Measurements from ENCODE around the gene ARID5B. TPM values are rescaled to one million over a fixed set of nuclear protein-coding genes. Genes with fewer than 3 reads are reported as not detected.

The ARID5B gene
- total and polyA plus RNA-seq, 5 donors, result 13.7 to 31.8 (median 19.3) TPM

DNA sequence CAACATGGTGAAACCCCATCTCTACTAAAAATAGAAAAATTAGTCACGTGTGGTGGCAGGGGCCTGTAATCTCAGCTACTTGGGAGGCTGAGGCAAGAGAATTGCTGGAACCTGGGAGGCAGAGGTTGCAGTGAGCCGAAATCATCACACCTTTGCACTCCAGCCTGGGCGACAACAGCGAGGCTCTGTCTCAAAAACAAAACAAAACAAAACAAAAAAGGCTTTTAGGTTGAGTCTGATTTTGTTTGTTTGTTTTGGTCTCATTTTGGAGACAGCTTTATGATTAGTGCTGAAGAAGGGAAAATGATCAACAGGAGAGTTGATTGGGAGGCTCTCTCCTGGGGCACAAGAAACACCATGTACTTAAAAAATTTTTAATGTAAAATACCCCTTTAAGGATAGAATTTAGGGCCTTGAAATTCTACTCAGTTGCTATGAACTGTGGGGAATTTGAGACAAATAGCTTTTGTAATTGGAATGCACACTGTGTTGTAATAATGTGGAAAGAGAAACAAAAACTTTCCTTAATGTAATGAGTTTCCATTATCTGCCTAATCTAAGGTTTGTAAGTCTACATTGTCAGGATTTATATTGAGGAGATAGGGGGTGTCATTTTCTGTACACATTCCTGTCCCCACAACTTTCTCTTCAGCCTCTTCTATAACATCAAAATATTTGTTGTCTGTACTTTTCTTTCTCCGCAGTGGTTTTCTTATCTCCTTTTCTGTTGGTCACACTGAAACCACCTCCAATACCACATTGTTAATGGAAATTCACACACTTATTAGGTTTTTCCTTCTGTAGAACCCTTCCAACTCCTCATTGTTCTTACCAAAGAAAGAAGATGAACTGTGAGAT, 41.3 kb downstream of the ARID5B start:
- ATAC-seq (peak; percentile 36 to 51), DNase-seq (no peak)
- Histone ChIP-seq H3K4me1 (ENCODE audit: control insufficient read depth, insufficient read depth, low read length) (no peaks in the 10 kb centered on the region), H3K27ac (ENCODE audit: low read length) (peak overlapping the region; percentile 27), H3K9me3 (ENCODE audit: control insufficient read depth, low read length) (no peaks in the 10 kb centered on the region), H3K27me3 (ENCODE audit: control insufficient read depth, insufficient read depth) (no peaks in the 10 kb centered on the region), H3K4me3 (ENCODE audit: low read length) (peak overlapping the region; percentile 48)
- intact Hi-C loops (cut with DNase I), result no loop called here
- WGBS, result 79% methylated on average over 5 of the region's 5 CpGs

DNA sequence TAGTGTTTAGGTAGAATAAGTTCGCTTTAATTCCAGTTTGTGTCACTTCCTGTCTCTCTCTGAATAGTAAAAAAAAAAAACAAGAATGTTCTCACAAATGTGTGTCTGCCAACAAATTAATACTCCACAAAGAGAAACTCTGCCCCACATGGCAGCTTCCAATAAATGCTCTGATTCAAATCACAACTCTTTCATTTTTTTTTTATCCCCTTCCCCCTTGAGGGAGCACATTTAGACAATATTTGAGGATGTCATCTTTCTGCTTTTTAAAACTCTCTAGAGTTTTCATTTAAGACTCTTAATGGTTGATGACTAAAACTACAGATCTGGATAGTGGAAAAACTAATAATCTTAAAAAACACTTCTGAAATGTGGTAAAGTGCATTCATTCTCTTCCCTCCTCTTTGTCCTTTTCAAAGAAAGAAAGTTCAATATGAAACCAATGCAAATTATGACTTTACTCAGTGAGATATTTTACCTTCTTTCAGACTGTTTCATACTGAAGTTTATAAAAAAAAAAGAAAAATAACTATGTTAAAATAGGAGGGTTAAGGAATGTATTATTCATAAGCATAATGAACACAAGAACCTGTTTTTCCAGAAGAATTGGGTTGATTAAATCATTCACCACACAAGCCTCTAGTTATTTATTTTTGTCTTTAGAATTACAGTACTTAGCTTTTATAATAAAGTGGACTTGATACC, 42.3 kb downstream of the ARID5B start:
- intact Hi-C loops (cut with DNase I), result no loop called here

DNA sequence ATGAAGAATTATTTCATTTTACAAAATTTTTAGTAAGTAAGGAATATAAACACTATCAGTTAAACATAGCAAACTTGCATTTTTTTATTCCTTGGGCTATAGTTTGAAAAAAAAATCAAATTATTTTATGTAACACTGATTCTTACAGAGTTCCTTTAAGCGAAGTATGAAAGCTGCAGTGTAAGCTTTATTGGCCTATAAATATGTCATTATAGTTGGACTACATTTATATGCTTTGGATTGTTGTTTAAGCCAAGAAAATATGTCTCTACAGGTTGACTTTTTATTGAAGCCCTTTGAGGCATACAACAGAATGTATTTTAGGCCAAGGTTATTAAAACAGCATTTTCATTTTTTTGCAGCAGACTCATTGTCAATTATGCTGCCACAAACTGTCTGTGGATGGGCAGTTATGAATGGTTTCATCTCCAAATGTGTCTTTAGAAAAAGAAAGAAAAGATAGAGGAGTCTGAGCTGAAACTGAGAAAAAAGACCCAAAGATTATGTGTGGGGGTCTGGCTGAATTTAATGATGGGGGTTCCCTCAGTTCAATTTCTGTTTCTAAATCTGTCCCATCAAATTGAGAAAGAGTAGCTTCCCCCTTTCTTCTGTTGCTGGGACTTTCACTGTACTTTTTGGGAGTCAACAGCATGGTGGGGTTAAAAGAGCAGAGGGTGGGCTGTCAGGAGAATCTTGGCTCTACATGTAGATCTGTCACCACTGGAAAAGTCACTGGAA, 43.1 kb downstream of the ARID5B start:
- Histone ChIP-seq H3K4me3 (ENCODE audit: low read length) (no peak overlapping the region), H3K9me3 (ENCODE audit: control insufficient read depth, low read length) (no peaks in the 10 kb centered on the region), H3K27me3 (ENCODE audit: control insufficient read depth, insufficient read depth) (no peaks in the 10 kb centered on the region), H3K27ac (ENCODE audit: low read length) (no peak overlapping the region), H3K4me1 (ENCODE audit: control insufficient read depth, insufficient read depth, low read length) (no peaks in the 10 kb centered on the region)
- WGBS, result 91% methylated on average over 1 of the region's 1 CpG
- ATAC-seq, result no peak
- DNase-seq, result no peak
- intact Hi-C loops (cut with DNase I), result no loop called here

More for the DNA sequence above, 42.3 kb downstream of the ARID5B start:
- H3K27me3 ChIP-seq (ENCODE audit: control insufficient read depth, insufficient read depth), result no peaks in the 10 kb centered on the region
- no peaks in the 10 kb centered on the region for H3K4me1 ChIP-seq (ENCODE audit: control insufficient read depth, insufficient read depth, low read length)
- H3K4me3 ChIP-seq (ENCODE audit: low read length), result no peak overlapping the region
- no peaks in the 10 kb centered on the region for H3K9me3 ChIP-seq (ENCODE audit: control insufficient read depth, low read length)
- DNase-seq (no peak), ATAC-seq (peak; percentile 49 to 72)
- 24% methylated on average over 1 of the region's 1 CpG for WGBS
- H3K27ac ChIP-seq (ENCODE audit: low read length), result no peak overlapping the region

DNA sequence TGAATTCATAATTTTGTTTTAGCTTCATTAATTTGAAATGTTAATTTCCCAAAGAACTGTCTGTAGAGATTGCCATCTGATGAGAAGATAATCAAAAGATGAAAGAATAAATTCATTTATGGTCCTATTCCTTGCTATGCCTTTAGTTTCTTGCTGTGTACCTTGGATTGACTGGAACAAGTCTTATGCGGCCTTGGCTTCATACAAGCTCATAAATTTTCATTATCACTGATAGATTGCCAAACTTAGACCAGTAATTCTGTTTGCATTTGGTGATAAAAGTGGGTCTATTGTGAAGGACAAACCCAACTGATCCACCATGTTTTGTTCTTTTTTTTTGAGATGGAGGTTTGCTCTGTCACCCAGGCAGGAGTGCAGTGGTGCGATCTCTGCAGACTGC, 48.2 kb downstream of the ARID5B start:
- intact Hi-C loops (cut with DNase I), result no loop called here
- 100% methylated on average over 2 of the region's 2 CpGs for WGBS
- no peak for DNase-seq
- Histone ChIP-seq H3K4me1 (ENCODE audit: control insufficient read depth, insufficient read depth, low read length) (peaks cover 1% of the 10 kb centered on the region), H3K27me3 (ENCODE audit: control insufficient read depth, insufficient read depth) (no peaks in the 10 kb centered on the region), H3K9me3 (ENCODE audit: control insufficient read depth, low read length) (no peaks in the 10 kb centered on the region), H3K4me3 (ENCODE audit: low read length) (no peak overlapping the region), H3K27ac (ENCODE audit: low read length) (no peak overlapping the region)
- no peak for ATAC-seq

DNA sequence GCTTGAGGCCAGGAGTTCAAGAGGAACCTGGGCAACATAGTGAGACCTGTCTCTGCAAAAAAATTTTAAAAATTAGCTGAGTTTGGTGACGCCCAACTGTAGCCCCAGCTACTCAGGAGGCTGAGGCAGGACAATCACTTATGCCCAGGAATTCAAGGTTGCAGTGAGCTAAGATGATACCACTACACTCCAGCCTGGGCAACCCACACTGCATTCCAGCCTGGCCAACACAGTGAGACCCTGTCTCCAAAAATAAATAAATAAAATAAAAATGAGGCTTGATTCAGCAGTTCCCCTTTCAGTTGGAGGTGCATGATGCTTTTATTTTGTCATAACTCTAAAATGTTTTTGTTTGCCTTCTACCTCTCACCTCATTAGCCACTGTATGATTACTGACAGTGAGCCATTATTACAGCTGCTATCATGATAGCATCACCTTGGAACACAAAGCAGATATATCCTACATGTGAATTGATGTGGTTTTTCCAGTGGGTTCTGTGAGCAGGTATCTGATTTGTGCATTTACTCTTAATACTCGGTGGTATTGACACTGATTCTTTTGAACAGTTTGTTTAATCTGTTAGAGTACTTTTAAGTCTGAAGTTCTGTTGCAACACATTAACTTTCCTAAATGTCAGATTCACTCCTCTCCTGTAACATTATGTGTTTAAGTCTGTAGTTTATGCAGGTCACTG, 49.1 kb downstream of the ARID5B start:
- 89% methylated on average over 2 of the region's 2 CpGs for WGBS
- DNase-seq, result no peak
- H3K27me3 ChIP-seq (ENCODE audit: control insufficient read depth, insufficient read depth), result no peaks in the 10 kb centered on the region
- no peak overlapping the region for H3K4me3 ChIP-seq (ENCODE audit: low read length)
- intact Hi-C loops (cut with DNase I), result no loop called here
- H3K4me1 ChIP-seq (ENCODE audit: control insufficient read depth, insufficient read depth, low read length), result peaks cover 1% of the 10 kb centered on the region
- no peaks in the 10 kb centered on the region for H3K9me3 ChIP-seq (ENCODE audit: control insufficient read depth, low read length)
- H3K27ac ChIP-seq (ENCODE audit: low read length), result no peak overlapping the region
- no peak for ATAC-seq

DNA sequence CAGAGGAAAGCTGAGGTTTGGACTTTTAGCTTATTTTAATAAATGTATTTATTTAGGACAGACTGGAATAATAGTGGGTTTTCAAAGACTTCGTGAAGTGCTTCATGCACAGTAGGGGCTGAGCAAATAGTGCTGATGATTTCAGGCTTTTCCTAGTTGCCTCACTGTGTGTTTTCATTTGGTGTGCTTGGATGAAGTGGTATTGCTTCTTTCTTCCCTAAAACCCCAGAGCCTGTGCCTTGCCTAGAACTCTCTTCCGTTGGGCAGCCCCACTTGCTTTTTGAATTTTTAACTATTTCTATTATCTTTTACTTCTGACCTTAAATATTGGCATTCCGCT, 49.6 kb downstream of the ARID5B start:
- Histone ChIP-seq H3K4me3 (ENCODE audit: low read length) (no peak overlapping the region), H3K27me3 (ENCODE audit: control insufficient read depth, insufficient read depth) (no peaks in the 10 kb centered on the region), H3K27ac (ENCODE audit: low read length) (no peak overlapping the region), H3K9me3 (ENCODE audit: control insufficient read depth, low read length) (no peaks in the 10 kb centered on the region), H3K4me1 (ENCODE audit: control insufficient read depth, insufficient read depth, low read length) (peaks cover 1% of the 10 kb centered on the region)
- 78% methylated on average over 3 of the region's 3 CpGs for WGBS
- ATAC-seq (no peak), DNase-seq (no peak)
- intact Hi-C loops (cut with DNase I), result no loop called here

DNA sequence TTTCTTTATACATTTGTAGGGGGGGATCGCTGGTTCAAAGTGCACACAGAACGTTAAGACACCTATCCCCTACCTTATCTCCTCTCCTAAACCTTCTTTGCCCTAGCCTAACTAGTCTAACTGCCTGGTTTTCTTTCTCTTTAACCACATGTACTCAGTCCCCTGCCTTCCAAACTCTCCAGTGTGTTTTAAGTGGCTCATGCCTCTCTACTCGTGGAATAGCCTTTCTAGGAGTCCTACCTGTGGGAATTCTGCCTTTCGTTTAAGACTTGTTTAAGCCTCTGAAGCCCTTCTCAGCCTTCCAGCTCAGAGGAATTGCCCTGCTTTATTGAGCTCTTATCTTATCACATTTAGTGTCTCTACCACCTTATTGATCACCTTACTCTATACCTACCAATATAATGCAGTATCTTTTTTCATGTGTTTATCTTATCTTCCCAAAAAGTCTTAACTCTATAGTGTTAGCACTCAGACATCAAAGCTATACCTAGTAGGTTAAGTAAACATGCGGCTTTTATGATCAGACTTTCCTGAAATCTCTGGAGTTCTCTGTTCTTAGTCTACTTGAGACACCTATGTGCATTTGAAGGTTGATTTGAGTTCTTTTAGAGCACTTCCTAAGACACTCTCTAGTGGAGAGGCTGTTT, 50.7 kb downstream of the ARID5B start:
- ATAC-seq (no peak), DNase-seq (no peak)
- Histone ChIP-seq H3K27me3 (ENCODE audit: control insufficient read depth, insufficient read depth) (no peaks in the 10 kb centered on the region), H3K4me3 (ENCODE audit: low read length) (no peak overlapping the region), H3K4me1 (ENCODE audit: control insufficient read depth, insufficient read depth, low read length) (peaks cover 1% of the 10 kb centered on the region), H3K9me3 (ENCODE audit: control insufficient read depth, low read length) (no peaks in the 10 kb centered on the region), H3K27ac (ENCODE audit: low read length) (no peak overlapping the region)
- intact Hi-C loops (cut with DNase I), result no loop called here
- 87% methylated on average over 5 of the region's 5 CpGs for WGBS

DNA sequence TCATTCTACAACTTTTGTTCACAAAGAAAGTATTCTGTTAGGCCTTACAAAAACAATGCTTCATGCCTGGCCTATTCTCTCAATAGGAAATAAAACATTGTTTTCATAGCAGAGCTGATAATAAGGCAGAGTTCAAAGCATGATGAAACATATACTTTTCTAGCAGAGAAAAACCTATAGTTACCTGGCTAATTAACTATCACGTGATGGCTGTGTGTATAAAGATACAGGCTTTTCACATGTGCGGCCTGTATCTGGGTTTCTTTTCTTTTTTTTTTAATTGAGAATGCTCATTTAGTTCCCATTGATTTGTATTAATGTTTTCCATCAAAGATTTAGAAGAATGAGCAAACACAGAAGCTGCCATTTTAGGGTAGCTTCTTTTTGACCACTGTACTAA, 51.7 kb downstream of the ARID5B start:
- no peaks in the 10 kb centered on the region for H3K9me3 ChIP-seq (ENCODE audit: control insufficient read depth, low read length)
- ATAC-seq (no peak), DNase-seq (no peak)
- 96% methylated on average over 2 of the region's 2 CpGs for WGBS
- no peak overlapping the region for H3K4me3 ChIP-seq (ENCODE audit: low read length)
- H3K4me1 ChIP-seq (ENCODE audit: control insufficient read depth, insufficient read depth, low read length), result peaks cover 1% of the 10 kb centered on the region
- no peak overlapping the region for H3K27ac ChIP-seq (ENCODE audit: low read length)
- no peaks in the 10 kb centered on the region for H3K27me3 ChIP-seq (ENCODE audit: control insufficient read depth, insufficient read depth)
- intact Hi-C loops (cut with DNase I), result no loop called here

DNA sequence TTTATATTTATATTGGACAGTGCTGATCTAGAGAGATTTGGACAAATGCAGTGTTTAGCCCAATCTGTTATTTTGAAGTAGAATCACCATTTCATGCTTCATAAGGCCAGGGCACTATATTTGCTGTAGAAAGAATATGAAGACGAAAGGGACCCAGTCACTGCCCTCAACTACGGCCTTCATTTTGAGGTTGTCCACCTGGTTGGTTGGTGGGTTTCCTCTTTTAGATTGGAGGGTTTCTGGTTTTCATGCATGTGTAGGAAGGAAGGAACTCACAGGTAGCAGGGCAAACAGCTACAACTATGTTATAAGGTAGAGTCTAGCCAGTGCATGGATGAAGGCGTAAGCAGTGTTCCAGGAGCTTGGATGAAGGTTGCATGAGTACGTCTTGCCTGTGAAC, 56.3 kb downstream of the ARID5B start:
- DNase-seq (no peak), ATAC-seq (no peak)
- intact Hi-C loops (cut with DNase I), result no loop called here
- Histone ChIP-seq H3K27ac (ENCODE audit: low read length) (no peak overlapping the region), H3K4me3 (ENCODE audit: low read length) (no peak overlapping the region), H3K27me3 (ENCODE audit: control insufficient read depth, insufficient read depth) (no peaks in the 10 kb centered on the region), H3K9me3 (ENCODE audit: control insufficient read depth, low read length) (no peaks in the 10 kb centered on the region), H3K4me1 (ENCODE audit: control insufficient read depth, insufficient read depth, low read length) (no peaks in the 10 kb centered on the region)
- WGBS, result 99% methylated on average over 4 of the region's 4 CpGs

DNA sequence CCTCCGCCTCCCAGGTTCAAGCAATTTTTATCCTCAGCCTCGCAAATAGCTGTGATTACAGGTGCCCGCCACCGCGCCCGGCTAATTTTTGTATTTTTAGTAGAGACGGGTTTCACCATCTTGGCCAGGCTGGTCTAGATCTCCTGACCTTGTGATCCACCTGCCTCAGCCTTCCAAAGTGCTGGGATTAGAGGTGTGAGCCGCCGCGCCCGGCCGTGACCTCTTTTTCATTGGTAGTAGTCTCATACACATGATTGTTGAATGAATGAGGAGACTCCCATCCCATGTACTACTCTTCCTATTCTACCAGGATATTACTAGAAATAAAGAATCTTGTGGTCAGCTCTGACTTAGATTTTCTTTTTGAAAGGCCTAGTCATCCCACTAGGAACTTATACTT, 56.8 kb downstream of the ARID5B start:
- no peak for ATAC-seq
- Histone ChIP-seq H3K4me1 (ENCODE audit: control insufficient read depth, insufficient read depth, low read length) (no peaks in the 10 kb centered on the region), H3K27ac (ENCODE audit: low read length) (no peak overlapping the region), H3K9me3 (ENCODE audit: control insufficient read depth, low read length) (no peaks in the 10 kb centered on the region), H3K27me3 (ENCODE audit: control insufficient read depth, insufficient read depth) (no peaks in the 10 kb centered on the region), H3K4me3 (ENCODE audit: low read length) (no peak overlapping the region)
- 97% methylated on average over 12 of the region's 12 CpGs for WGBS
- no peak for DNase-seq
- intact Hi-C loops (cut with DNase I), result no loop called here

All from right cardiac atrium (tissue), 5 donors.